ENCODE measurements around the gene TDP2. TPM values are rescaled to one million over a fixed set of nuclear protein-coding genes. Genes with fewer than 3 reads are reported as not detected.
"Not testable (repeated sequence)": the region's sequence is repeated elsewhere in the genome, so short reads cannot be mapped to it uniquely, and the experiment has no call there.

The TDP2 gene
- total RNA-seq, 2 donors from 2014 or later, result 209 to 408 TPM

- intact Hi-C loops (cut with DNase I), result no loop called here
- Histone ChIP-seq H3K36me3 (peaks cover 34% of the 10 kb centered on the region), H3K9ac (ENCODE audit: low read depth in 2 of 2, low read length in 2 of 2) (no peak overlapping the region), H3K27ac (no peak overlapping the region), H3K4me1 (no peaks in the 10 kb centered on the region), H3K9me3 (no peaks in the 10 kb centered on the region), H3K4me3 (no peak overlapping the region), H3K27me3 (no peaks in the 10 kb centered on the region)
- no peak for TF ChIP-seq CTCF (IDR thresholded peaks at IDR 0.05)
- DNase-seq, result no peak
Observed at GRCh38 chr6:24704468-24704867, 37.8 kb upstream of the TDP2 start.

- no peak for DNase-seq
- no peak overlapping the region for H3K9ac ChIP-seq (ENCODE audit: low read depth in 2 of 2, low read length in 2 of 2)
- peaks cover 22% of the 10 kb centered on the region for H3K36me3 ChIP-seq
- no peaks in the 10 kb centered on the region for H3K9me3 ChIP-seq
- no peak for TF ChIP-seq CTCF (IDR thresholded peaks at IDR 0.05)
- H3K4me1 ChIP-seq, result no peaks in the 10 kb centered on the region
- intact Hi-C loops (cut with DNase I), result no loop called here
- no peaks in the 10 kb centered on the region for H3K27me3 ChIP-seq
- H3K27ac ChIP-seq, result no peak overlapping the region
- H3K4me3 ChIP-seq, result no peak overlapping the region
Observed at GRCh38 chr6:24702720-24703282, 36.1 kb upstream of the TDP2 start.

GRCh38 chr6:24699521-24700359 lies 33.0 kb upstream of the TDP2 start:
- TF ChIP-seq CTCF (IDR thresholded peaks at IDR 0.05), result no peak
- no peak overlapping the region for H3K4me3 ChIP-seq
- H3K9me3 ChIP-seq, result no peaks in the 10 kb centered on the region
- H3K4me1 ChIP-seq, result no peaks in the 10 kb centered on the region
- H3K27ac ChIP-seq, result no peak overlapping the region
- intact Hi-C loops (cut with DNase I), result loop anchor here (10.0 kb wide), 1 partner anchor 265 kb away; no protein-coding TSS in a partner anchor
- DNase-seq, result no peak
- H3K9ac ChIP-seq (ENCODE audit: low read depth in 2 of 2, low read length in 2 of 2), result no peak overlapping the region
- H3K36me3 ChIP-seq, result no peaks in the 10 kb centered on the region
- no peaks in the 10 kb centered on the region for H3K27me3 ChIP-seq

GRCh38 chr6:24696097-24696496 lies 29.4 kb upstream of the TDP2 start:
- Histone ChIP-seq H3K27me3 (no peaks in the 10 kb centered on the region), H3K27ac (no peak overlapping the region), H3K4me1 (no peaks in the 10 kb centered on the region), H3K9ac (ENCODE audit: low read depth in 2 of 2, low read length in 2 of 2) (no peak overlapping the region), H3K4me3 (no peak overlapping the region), H3K36me3 (no peaks in the 10 kb centered on the region), H3K9me3 (no peaks in the 10 kb centered on the region)
- intact Hi-C loops (cut with DNase I), result loop anchor here (10.0 kb wide), 1 partner anchor 261 kb away; no protein-coding TSS in a partner anchor
- no peak for TF ChIP-seq CTCF (IDR thresholded peaks at IDR 0.05)
- no peak for DNase-seq

GRCh38 chr6:24695635-24696034 lies 28.9 kb upstream of the TDP2 start:
- H3K27me3 ChIP-seq; H3K36me3 ChIP-seq; H3K9me3 ChIP-seq; H3K4me1 ChIP-seq; H3K9ac ChIP-seq (ENCODE audit: low read depth in 2 of 2, low read length in 2 of 2); H3K27ac ChIP-seq; H3K4me3 ChIP-seq: not testable (repeated sequence)
- peak; percentile 33 for DNase-seq
- peak; percentile 31 for TF ChIP-seq CTCF (IDR thresholded peaks at IDR 0.05)
- intact Hi-C loops (cut with DNase I), result loop anchor here (2.0 to 10.0 kb wide), 2 partner anchors 115 to 261 kb away; no protein-coding TSS in a partner anchor
